AML-193 (cell line): ENCODE results near the gene TTK.
A peak's percentile ranks its signal among the peaks of the same experiment; 100 is the strongest.

Experiments
- DNase-seq, 2 experiments: peaks; one replicate each; lab custom pipeline; 2025; lab: John Stamatoyannopoulos, UW

The TTK gene

GRCh38 chr6:80004173-80005072 lies at the start of gene TTK:
Gene TTK, plus strand, starts transcription at chr6:80004649. Its CDS starts 1,195 bp downstream, at chr6:80005844.
- peak; percentile 98 for DNase-seq

GRCh38 chr6:79954849-79955248 lies 49.6 kb upstream of the TTK start:
- DNase-seq = peak; percentile 8 to 16

GRCh38 chr6:79964607-79965081 lies 39.8 kb upstream of the TTK start:
- DNase-seq = no peak

GRCh38 chr6:79967178-79967577 lies 37.3 kb upstream of the TTK start:
- no peak for DNase-seq

- no peak for DNase-seq
Measured at GRCh38 chr6:79969784-79970183, 34.7 kb upstream of the TTK start.

GRCh38 chr6:79971193-79971592 lies 33.3 kb upstream of the TTK start:
- no peak for DNase-seq

- DNase-seq = no peak
Measured at GRCh38 chr6:79981652-79982051, 22.8 kb upstream of the TTK start.

- no peak for DNase-seq
Measured at GRCh38 chr6:79984261-79984660, 20.2 kb upstream of the TTK start.

- no peak for DNase-seq
Measured at GRCh38 chr6:79985128-79985527, 19.3 kb upstream of the TTK start.

GRCh38 chr6:79989641-79990040 lies 14.8 kb upstream of the TTK start:
- DNase-seq = no peak

GRCh38 chr6:79993012-79993910 lies 11.2 kb upstream of the TTK start:
- peak; percentile 52 to 53 for DNase-seq

GRCh38 chr6:79993911-79994309 lies 10.5 kb upstream of the TTK start:
- DNase-seq = no peak

GRCh38 chr6:79997728-79998127 lies 6.7 kb upstream of the TTK start:
- DNase-seq = no peak

- DNase-seq = no peak
Measured at GRCh38 chr6:80001337-80001736, 3.1 kb upstream of the TTK start.

- peak; percentile 64 to 68 for DNase-seq
Measured at GRCh38 chr6:80003826-80004172, 650 bp upstream of the TTK start.

- no peak for DNase-seq
Measured at GRCh38 chr6:80005406-80005805, 957 bp downstream of the TTK start.

- DNase-seq = no peak
Measured at GRCh38 chr6:80006541-80006940, 2.1 kb downstream of the TTK start.

GRCh38 chr6:80009531-80009930 lies 5.1 kb downstream of the TTK start:
- DNase-seq = no peak

- DNase-seq = peak; percentile 18 to 39
Measured at GRCh38 chr6:80010288-80010687, 5.8 kb downstream of the TTK start.

- no peak for DNase-seq
Measured at GRCh38 chr6:80015839-80016435, 11.5 kb downstream of the TTK start.

GRCh38 chr6:80020381-80021120 lies 16.1 kb downstream of the TTK start:
- DNase-seq = no peak

GRCh38 chr6:80021131-80021530 lies 16.7 kb downstream of the TTK start:
- DNase-seq = no peak
